GM23248 (cell line): ENCODE measurements around the gene OR1I1. TPM values are rescaled to one million over a fixed set of nuclear protein-coding genes. Genes with fewer than 3 reads are reported as not detected.
A peak's percentile ranks its signal among the peaks of the same experiment; 100 is the strongest.

Source experiments
- DNase-seq: peaks from one replicate; pipeline ENCODE4 v3.0.0-alpha.2; 2015
- H2AFZ ChIP-seq: fragments of 200-600 bp; sonication (generic); 2 replicates; pipeline ENCODE4 v1.6.1; 2016; ENCODE audit warnings: antibody characterized with exemption
- H3F3A ChIP-seq: fragments of 200-600 bp; sonication (generic); 2 replicates; pipeline ENCODE4 v1.6.1; 2016; ENCODE audit warnings: mild to moderate bottlenecking, antibody characterized with exemption, mixed run types; ENCODE audit not compliant: insufficient read depth
- H3K27ac ChIP-seq: fragments of 200-600 bp; sonication (generic); 2 replicates; pipeline ENCODE4 v1.5.1; 2016; ENCODE audit warnings: mild to moderate bottlenecking
- H3K27me3 ChIP-seq: fragments of 200-600 bp; sonication (generic); replicated peaks from 2 replicates; pipeline ENCODE4 v1.6.1; 2016; ENCODE audit warnings: mild to moderate bottlenecking; ENCODE audit not compliant: insufficient read depth
- H3K36me3 ChIP-seq: fragments of 200-600 bp; sonication (generic); 2 replicates; pipeline ENCODE4 v1.6.1; 2016; ENCODE audit warnings: low read depth, mild to moderate bottlenecking
- H3K4me1 ChIP-seq: fragments of 200-600 bp; sonication (generic); 2 replicates; pipeline ENCODE4 v1.6.1; 2016; ENCODE audit warnings: mild to moderate bottlenecking; ENCODE audit not compliant: insufficient read depth
- H3K4me2 ChIP-seq: fragments of 200-600 bp; sonication (generic); one replicate; pipeline ENCODE4 v1.6.1; 2016; ENCODE audit warnings: mild to moderate bottlenecking; ENCODE audit not compliant: unreplicated experiment
- H3K4me3 ChIP-seq: fragments of 200-600 bp; sonication (generic); 2 replicates; pipeline ENCODE4 v1.5.1; 2016; ENCODE audit warnings: mild to moderate bottlenecking
- H3K79me2 ChIP-seq: fragments of 200-600 bp; sonication (generic); 2 replicates; pipeline ENCODE4 v1.6.1; 2016; ENCODE audit warnings: mild to moderate bottlenecking; ENCODE audit not compliant: insufficient read depth
- H3K9ac ChIP-seq: fragments of 200-600 bp; sonication (generic); 2 replicates; pipeline ENCODE4 v1.6.1; 2016; ENCODE audit warnings: mild to moderate bottlenecking
- H3K9me2 ChIP-seq: fragments of 200-600 bp; sonication (generic); 2 replicates; pipeline ENCODE4 v1.6.1; 2016; ENCODE audit warnings: mixed run types, mild to moderate bottlenecking, moderate library complexity; ENCODE audit not compliant: insufficient read depth
- H3K9me3 ChIP-seq: fragments of 200-600 bp; sonication (generic); one replicate; pipeline ENCODE4 v1.6.1; 2017; ENCODE audit warnings: low read depth
- H4K20me1 ChIP-seq: fragments of 200-600 bp; sonication (generic); 2 replicates; pipeline ENCODE4 v1.6.0; 2016; ENCODE audit not compliant: insufficient read depth
- EZH2 ChIP-seq: fragments of 200-600 bp; sonication (generic); IDR thresholded peaks from 2 replicates; pipeline ENCODE4 v1.6.1; 2018; ENCODE audit warnings: antibody characterized with exemption, mild to moderate bottlenecking; ENCODE audit not compliant: insufficient read depth, poor library complexity, severe bottlenecking
- EZH2phosphoT487 ChIP-seq: fragments of 200-600 bp; sonication (generic); IDR thresholded peaks from 2 replicates; pipeline ENCODE4 v1.6.1; 2018; ENCODE audit warnings: antibody characterized with exemption, moderate library complexity, mild to moderate bottlenecking, low read depth; ENCODE audit not compliant: insufficient read depth
- WGBS, 2 experiments: methylation state at CpG; one replicate each; pipeline ENCODE4 v1.1.6; 2015 to 2017; ENCODE audit warnings: low lambda C conversion rate in 2 of 2, low coverage in 1 of 2; ENCODE audit errors: missing lambda C conversion rate in 2 of 2; 5-methylcytosine and 5-hydroxymethylcytosine counted together
- in situ Hi-C: fragments of 300-500 bp; cut with MboI; formaldehyde crosslinking; loops from 2 replicates; pipeline ENCODE4 v1.15.0; 2020
- polyA plus RNA-seq: library from polyadenylated mRNA; unstranded; fragments of >200 nt; fragmentation: Nextera tagmentation; extraction: Ambion mirVana; gene quantifications from 2 replicates; pipeline ENCODE4 v1.2.1, GENCODE V29; 2016
- total RNA-seq: library from RNA; depleted of rRNA; stranded (reverse); fragments of >200 nt; shearing (Covaris generic); gene quantifications from 2 replicates; pipeline ENCODE4 v1.2.3, GENCODE V29; 2014

Gene OR1I1
- total and polyA plus RNA-seq, 2 experiments from 2014 or later: not detected

DNA sequence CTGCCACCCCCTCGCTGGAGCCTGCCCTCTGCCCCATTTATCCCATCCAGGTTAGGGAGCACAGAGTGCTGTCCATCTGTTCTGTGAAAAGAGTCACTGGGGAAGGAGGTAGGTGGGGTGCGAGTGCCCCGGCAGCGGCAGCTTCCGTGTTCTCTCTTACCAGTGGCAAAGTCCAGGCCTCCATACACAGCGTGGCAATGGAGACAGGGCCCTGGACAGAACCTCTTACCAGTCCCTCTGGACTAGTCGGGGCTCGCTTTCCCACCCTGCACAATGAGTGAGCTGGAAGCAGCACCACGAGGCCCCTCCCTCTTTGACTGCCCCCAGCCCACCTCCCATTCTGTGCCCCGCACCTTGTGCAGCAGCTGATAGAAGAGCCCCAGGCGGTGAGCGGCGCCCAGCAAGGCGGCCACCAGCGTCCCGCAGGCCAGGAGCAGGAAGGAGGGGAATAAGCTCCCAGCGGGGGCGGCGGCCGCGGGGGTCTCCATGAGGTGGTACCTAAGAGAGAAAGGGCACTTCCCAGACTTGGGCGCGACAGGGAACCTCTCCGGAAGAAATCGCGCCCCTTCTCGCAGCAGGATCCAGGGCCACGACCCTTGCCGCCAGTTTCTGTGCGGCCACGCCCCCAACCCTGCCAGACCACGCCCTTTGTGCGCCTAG is 42.7 kb downstream of the OR1I1 start:
- H3K9ac ChIP-seq: peak overlapping the region; percentile 87
- WGBS, 2 experiments: 3 to 4% methylated on average over 14 to 27 of the region's 33 CpGs
- peak overlapping the region; percentile 80 for H3K4me3 ChIP-seq
- H3K9me3 ChIP-seq: no peaks in the 10 kb centered on the region
- no peaks in the 10 kb centered on the region for H4K20me1 ChIP-seq
- DNase-seq: peak; percentile 58
- H3F3A ChIP-seq: peaks cover 7% of the 10 kb centered on the region; the same call in 1 of the 2 replicates
- H3K27ac ChIP-seq: peak overlapping the region; percentile 61
- H3K79me2 ChIP-seq: peaks cover 22% of the 10 kb centered on the region
- in situ Hi-C loops: no loop called here
- TF ChIP-seq EZH2phosphoT487 (no peak), EZH2 (no peak)
- peak overlapping the region; percentile 90 for H2AFZ ChIP-seq
- H3K27me3 ChIP-seq: no peaks in the 10 kb centered on the region
- no peaks in the 10 kb centered on the region; the same call in 1 of the 2 replicates for H3K36me3 ChIP-seq
- H3K9me2 ChIP-seq: no peaks in the 10 kb centered on the region
- H3K4me1 ChIP-seq: peaks cover 10% of the 10 kb centered on the region; the same call in 1 of the 2 replicates
- H3K4me2 ChIP-seq: peak overlapping the region; percentile 69

DNA sequence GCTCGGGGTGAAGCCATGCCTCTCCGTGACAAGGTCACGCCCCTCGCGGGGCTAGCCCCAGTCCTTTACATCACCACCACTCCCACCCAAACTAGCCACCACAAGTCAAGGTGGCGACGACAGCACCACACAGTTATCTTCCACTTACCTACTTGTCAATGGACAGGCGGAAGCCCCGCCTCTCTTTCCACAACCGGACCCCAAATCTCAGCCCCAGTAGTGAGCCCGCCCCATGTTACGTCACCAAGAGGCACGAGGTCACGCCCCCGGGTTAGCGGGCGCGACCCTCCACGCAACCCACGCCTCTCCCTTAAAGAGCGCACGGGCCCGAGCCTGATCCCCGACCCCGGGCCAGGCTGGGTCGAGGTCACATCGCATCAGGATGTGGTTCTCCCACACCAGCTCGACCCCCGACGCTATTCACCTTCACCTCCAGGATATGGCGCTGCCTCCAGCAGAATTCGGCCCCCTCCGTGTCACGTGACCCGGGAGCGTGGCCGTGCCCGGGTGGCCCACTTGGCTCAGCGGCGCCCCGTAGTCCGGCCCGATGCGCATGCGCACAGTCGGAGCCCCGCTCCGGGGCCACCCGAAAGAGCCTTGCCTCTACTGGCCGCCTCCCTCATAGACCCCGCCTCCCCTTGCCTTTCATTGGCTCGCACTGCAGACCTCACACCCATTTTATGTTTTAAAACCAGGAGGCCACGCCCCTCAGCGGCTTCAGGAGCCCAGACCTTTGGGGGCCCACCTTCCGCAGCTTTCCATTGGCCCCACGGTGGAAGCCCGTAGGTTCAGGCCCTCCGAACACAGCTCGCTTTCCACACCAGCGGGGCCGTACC is 43.4 kb downstream of the OR1I1 start:
- Histone ChIP-seq H3K9ac (peak overlapping the region; percentile 87), H3K4me1 (peaks cover 10% of the 10 kb centered on the region; the same call in 1 of the 2 replicates), H3K9me2 (no peaks in the 10 kb centered on the region), H3K79me2 (peaks cover 22% of the 10 kb centered on the region), H3K36me3 (no peaks in the 10 kb centered on the region; the same call in 1 of the 2 replicates), H3K27me3 (no peaks in the 10 kb centered on the region), H2AFZ (peak overlapping the region; percentile 90), H3F3A (peaks cover 7% of the 10 kb centered on the region; the same call in 1 of the 2 replicates), H3K9me3 (no peaks in the 10 kb centered on the region), H3K27ac (peak overlapping the region; percentile 61), H3K4me3 (peak overlapping the region; percentile 80), H4K20me1 (no peaks in the 10 kb centered on the region), H3K4me2 (peak overlapping the region; percentile 80)
- TF ChIP-seq EZH2phosphoT487 (no peak), EZH2 (no peak)
- in situ Hi-C loops: no loop called here
- DNase-seq: peak; percentile 99
- 1 to 2% methylated on average over 61 of the region's 61 CpGs for WGBS, 2 experiments

DNA sequence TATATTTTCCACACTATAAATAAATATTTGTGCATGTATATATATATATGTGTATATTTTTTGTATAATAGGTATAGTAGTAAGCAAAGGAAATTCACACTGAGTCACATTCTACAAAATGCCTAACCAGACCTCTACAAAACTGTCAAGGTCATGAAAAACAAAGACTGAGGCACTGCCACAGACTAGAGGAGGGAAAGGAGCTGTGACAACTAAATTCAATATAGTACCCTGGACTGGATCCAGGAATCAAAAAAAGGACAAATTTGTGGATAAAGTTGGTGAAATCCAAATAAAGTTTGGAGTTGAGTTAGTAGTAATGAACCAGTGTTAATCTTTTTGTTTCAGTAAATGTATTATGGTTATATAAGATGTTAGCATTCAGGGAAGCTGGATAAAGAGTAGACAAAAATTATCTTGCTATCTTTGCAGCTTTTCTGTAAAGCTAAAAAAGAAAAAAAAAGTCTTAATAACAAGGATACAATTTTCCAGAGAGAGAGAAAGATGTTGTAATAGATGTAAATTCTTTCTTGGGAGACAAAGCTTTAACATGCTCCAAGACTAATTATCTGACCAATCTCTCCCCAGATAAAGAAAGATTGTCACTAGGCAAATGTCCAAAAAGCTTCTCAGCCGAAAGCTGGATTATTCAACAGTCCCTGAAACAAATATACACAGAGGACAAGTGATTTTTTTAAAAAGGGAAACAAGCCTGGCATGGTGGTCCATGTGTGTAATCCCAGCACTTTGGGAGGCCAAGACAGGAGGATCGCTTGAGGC is 44.3 kb downstream of the OR1I1 start:
- Histone ChIP-seq H3F3A (peaks cover 7% of the 10 kb centered on the region; the same call in 1 of the 2 replicates), H2AFZ (peak overlapping the region; percentile 90), H3K27me3 (no peaks in the 10 kb centered on the region), H3K27ac (0 out of 2 replicates have a peak overlapping the region, but pooled peaks have one; percentile 3), H3K4me2 (peak overlapping the region; percentile 80), H3K4me1 (peaks cover 10% of the 10 kb centered on the region; the same call in 1 of the 2 replicates), H3K9me2 (no peaks in the 10 kb centered on the region), H3K4me3 (peak overlapping the region; percentile 80), H3K36me3 (no peaks in the 10 kb centered on the region; the same call in 1 of the 2 replicates), H3K9ac (peak overlapping the region; percentile 87), H3K9me3 (no peaks in the 10 kb centered on the region), H4K20me1 (no peaks in the 10 kb centered on the region), H3K79me2 (peaks cover 22% of the 10 kb centered on the region)
- 46 to 52% methylated on average over 2 of the region's 2 CpGs for WGBS, 2 experiments
- in situ Hi-C loops: no loop called here
- peak; percentile 30 for DNase-seq
- TF ChIP-seq EZH2phosphoT487 (no peak), EZH2 (no peak)
